Loucy (cell line): Measurements from ENCODE around the gene RAD51B.

Experiments
- CTCF ChIP-seq: fragments of 200-600 bp; sonication (generic); conservative IDR thresholded peaks from 2 replicates; pipeline ENCODE4 v1.5.1; 2014; ENCODE audit warnings: mild to moderate bottlenecking, antibody characterized with exemption, low read length
- EZH2phosphoT487 ChIP-seq: fragments of 200-600 bp; IDR thresholded peaks from 2 replicates; pipeline ENCODE4 v1.6.1; 2018; ENCODE audit warnings: antibody characterized with exemption, mild to moderate bottlenecking, moderate library complexity, borderline replicate concordance

GRCh38 chr14:68089146-68089731 is 269.7 kb downstream of the RAD51B start:
- peak; percentile 24; the same call in 1 of the 2 replicates for TF ChIP-seq CTCF
- TF ChIP-seq EZH2phosphoT487 = no peak
